Activated naive CD8-positive, alpha-beta T cell treated with anti-CD3 and anti-CD28 coated beads, Interleukin-2, amount 10 ng/mL, durations not matched to agents 7 days and 5 days (primary cell): Measurements from ENCODE around the gene SMS. TPM values are rescaled to one million over a fixed set of nuclear protein-coding genes. Genes with fewer than 3 reads are reported as not detected.

Experiments
- ATAC-seq: fragments of 150-1000 bp; cut with Tn5 transposase; one replicate; pipeline ENCODE4 v1.10.0; 2021; ENCODE audit warnings: low read depth, moderate library complexity
- POLR2A ChIA-PET: fragments of 350-600 bp; sonication (Branson Sonifier 250); formaldehyde crosslinking; loops from one replicate; lab custom pipeline; 2021; ENCODE audit warnings: antibody characterized with exemption; lab: Charles Lee
- DNase-seq: peaks from one replicate; pipeline ENCODE4 v3.0.0; 2021
- H3K27ac Mint-ChIP-seq: one replicate; pipeline ENCODE4 v1.8.0; 2022; ENCODE audit warnings: mild to moderate bottlenecking, mixed read lengths
- H3K27me3 Mint-ChIP-seq: one replicate; pipeline ENCODE4 v1.8.0; 2022; ENCODE audit warnings: mild to moderate bottlenecking, moderate library complexity, mixed read lengths
- H3K36me3 Mint-ChIP-seq: one replicate; pipeline ENCODE4 v1.8.0; 2021; ENCODE audit warnings: mild to moderate bottlenecking, mixed read lengths
- H3K4me1 Mint-ChIP-seq: one replicate; pipeline ENCODE4 v1.8.0; 2021; ENCODE audit warnings: mixed read lengths
- H3K4me3 Mint-ChIP-seq: one replicate; pipeline ENCODE4 v1.8.0; 2022; ENCODE audit warnings: mild to moderate bottlenecking, moderate library complexity, mixed read lengths
- H3K9me3 Mint-ChIP-seq: one replicate; pipeline ENCODE4 v1.8.0; 2021; ENCODE audit warnings: mixed read lengths
- total RNA-seq, 2 experiments: library from RNA; stranded (reverse); gene quantifications; one replicate each; pipeline ENCODE4 v1.2.3, GENCODE V29; 2021

SMS gene
- total RNA-seq, 2 experiments from 2014 or later = 64.1 to 67.4 TPM

DNA sequence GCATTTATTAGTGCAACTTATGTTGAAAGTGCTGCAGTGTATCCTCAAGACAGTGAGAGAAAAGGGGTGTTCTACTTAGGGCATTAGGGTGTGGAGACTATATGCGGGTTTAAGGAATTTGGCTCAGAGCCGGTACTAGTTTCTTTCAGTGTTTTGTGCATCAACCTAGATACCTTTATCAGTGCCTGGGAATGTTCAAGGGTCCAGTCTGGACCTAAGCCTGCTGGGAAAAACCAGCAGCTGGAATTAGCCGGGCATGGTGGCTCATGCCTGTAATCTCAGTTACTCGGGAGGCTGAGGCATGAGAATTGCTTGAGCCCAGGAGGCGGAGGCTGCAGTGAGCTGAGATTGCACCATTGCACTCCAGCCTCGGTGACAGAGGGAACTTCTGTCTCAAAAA, 99.0 kb downstream of the SMS start:
- H3K27ac Mint-ChIP-seq = no peak overlapping the region
- no peaks in the 10 kb centered on the region for H3K36me3 Mint-ChIP-seq
- peak overlapping the region; percentile 35 for H3K4me3 Mint-ChIP-seq
- DNase-seq (no peak), ATAC-seq (no peak)
- H3K4me1 Mint-ChIP-seq = peaks cover 4% of the 10 kb centered on the region
- POLR2A ChIA-PET = no interaction called here
- no peaks in the 10 kb centered on the region for H3K9me3 Mint-ChIP-seq
- no peaks in the 10 kb centered on the region for H3K27me3 Mint-ChIP-seq

DNA sequence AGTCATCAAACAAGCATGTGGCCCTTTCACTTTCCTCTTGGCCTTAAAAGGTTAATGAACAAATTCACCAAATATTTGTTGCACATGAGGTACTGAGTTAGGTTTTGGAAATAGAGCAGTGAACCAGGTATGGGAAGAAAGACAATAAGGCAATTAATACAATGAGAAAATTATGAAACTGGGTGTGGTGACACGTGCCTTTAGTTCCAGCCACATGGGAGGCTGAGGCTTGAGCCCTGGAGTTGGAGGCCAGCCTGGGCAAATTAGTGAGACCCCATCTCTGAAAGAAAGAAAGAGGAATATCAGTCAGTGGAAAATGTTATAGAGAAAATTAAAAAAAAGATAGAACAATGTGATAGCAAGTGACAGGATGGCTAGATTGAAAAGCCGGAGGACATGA, 99.7 kb downstream of the SMS start:
- POLR2A ChIA-PET = no interaction called here
- Mint-ChIP-seq H3K9me3 (no peaks in the 10 kb centered on the region), H3K27ac (no peak overlapping the region), H3K4me1 (peaks cover 4% of the 10 kb centered on the region), H3K4me3 (no peak overlapping the region), H3K36me3 (no peaks in the 10 kb centered on the region), H3K27me3 (no peaks in the 10 kb centered on the region)
- no peak for ATAC-seq
- DNase-seq = no peak

DNA sequence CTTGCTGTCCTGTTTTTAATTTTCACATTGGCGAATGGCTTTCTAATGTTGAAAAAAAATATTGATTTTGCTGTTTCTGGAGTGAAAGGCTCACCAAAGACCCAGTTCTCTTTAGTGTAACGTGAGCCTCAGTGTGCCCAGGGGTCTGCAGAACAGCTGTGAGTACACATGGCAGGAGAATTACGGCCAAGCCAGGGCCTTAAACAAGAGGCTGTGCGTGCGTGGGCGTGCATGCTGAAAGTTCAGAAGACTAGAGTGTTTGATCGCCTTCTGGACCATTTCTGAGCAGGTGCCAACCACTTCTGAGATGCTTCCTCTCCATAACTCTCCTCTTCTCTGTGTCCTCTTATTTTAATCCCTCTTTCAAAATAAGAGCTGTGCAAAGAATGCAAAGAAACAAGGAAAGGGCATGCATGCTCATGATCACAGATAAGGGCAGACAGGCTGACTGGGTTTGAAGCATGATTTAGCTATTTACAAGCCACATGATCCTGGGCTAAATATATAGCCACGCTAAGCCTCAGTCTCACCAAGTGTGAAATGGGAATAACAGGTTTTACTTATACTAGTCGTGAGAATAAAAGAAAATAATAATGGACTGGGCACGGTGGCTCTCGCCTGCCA, 101.5 kb downstream of the SMS start:
- Mint-ChIP-seq H3K36me3 (peaks cover 1% of the 10 kb centered on the region), H3K9me3 (no peaks in the 10 kb centered on the region), H3K4me3 (no peak overlapping the region), H3K27ac (no peak overlapping the region), H3K27me3 (no peaks in the 10 kb centered on the region), H3K4me1 (peaks cover 4% of the 10 kb centered on the region)
- POLR2A ChIA-PET = no interaction called here
- no peak for ATAC-seq
- no peak for DNase-seq

DNA sequence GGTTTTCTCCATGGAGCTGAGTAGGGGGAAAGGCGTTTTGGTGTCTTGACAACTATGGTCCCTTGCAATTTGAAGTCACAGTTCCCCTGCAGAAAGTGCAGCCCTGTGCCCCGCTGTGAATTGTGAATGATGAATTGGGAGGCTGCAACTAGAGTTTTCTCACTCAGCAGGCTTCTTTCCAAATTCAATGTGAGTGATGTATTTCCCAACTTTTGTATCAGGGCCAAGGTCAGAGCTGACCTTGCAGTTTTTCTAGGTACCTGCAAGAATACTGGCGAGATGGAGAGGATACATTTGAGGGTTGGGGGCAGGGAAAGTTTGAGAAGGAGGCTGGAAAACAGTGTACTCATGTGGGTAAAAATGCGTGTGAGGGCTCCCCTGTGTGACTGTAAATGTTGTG, 103.4 kb downstream of the SMS start:
- ATAC-seq (no peak), DNase-seq (no peak)
- peaks cover 4% of the 10 kb centered on the region for H3K4me1 Mint-ChIP-seq
- H3K4me3 Mint-ChIP-seq = no peak overlapping the region
- POLR2A ChIA-PET = no interaction called here
- H3K36me3 Mint-ChIP-seq = peaks cover 2% of the 10 kb centered on the region
- H3K27me3 Mint-ChIP-seq = no peaks in the 10 kb centered on the region
- no peak overlapping the region for H3K27ac Mint-ChIP-seq
- H3K9me3 Mint-ChIP-seq = no peaks in the 10 kb centered on the region

Other genes starting within 250 kb of the SMS start
- gene SMPX, start 182.6 kb upstream of the SMS start, total RNA-seq = not detected
- 1 to 10 TPM; 8.1 to 9.0 TPM for gene MBTPS2, start 101.1 kb upstream of the SMS start, total RNA-seq
- gene YY2, start 84.7 kb upstream of the SMS start, total RNA-seq = 1 to 10 TPM; 1.4 to 1.5 TPM
- gene PHEX, start 91.6 kb downstream of the SMS start, total RNA-seq = under 1 TPM; 0.23 to 0.55 TPM